ENCODE results near the gene SPATA20.

DNA sequence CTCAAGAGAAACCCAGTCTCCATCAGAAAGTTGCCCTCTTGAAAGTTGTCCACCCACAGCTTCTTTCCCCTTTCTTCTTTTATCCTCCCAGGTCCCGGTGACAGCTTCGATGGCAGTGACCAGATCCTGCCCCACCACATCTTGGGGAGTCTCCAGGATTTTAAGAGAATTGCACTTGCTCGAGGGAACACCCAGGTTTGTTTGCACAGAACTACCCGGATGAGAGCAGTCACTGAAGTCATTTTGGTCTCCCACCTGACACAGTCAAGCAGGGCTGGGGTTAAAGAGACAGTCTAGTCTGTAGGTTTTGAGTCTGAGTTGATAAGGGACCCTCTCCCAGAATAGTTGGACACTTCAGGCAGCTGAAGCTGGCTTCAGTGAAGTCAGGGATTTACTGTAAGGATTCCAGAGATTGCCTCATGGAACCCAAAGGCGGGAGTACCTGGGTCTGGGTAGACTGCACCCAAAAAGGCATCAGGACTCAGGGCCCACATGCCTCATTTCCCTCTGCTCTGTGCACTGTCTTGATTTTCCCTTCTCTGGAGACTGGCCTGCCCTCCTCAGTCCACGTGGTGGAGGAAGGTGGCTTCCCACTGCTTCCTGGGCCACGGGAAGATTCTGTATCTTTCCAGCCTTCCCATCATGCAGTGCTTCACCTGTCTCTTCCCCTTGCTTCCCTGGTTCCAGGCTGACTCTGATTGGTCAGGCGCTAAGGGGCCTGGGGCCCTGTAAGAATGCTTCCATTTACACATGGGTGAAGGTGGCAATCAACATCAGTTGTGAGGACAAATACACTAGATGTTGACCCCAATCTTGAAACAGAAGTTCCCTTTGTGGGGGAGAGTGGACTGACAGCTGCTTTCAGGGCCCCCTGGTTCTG lies 29.2 kb upstream of the SPATA20 start:
- TF ChIP-seq, protein P1, sequence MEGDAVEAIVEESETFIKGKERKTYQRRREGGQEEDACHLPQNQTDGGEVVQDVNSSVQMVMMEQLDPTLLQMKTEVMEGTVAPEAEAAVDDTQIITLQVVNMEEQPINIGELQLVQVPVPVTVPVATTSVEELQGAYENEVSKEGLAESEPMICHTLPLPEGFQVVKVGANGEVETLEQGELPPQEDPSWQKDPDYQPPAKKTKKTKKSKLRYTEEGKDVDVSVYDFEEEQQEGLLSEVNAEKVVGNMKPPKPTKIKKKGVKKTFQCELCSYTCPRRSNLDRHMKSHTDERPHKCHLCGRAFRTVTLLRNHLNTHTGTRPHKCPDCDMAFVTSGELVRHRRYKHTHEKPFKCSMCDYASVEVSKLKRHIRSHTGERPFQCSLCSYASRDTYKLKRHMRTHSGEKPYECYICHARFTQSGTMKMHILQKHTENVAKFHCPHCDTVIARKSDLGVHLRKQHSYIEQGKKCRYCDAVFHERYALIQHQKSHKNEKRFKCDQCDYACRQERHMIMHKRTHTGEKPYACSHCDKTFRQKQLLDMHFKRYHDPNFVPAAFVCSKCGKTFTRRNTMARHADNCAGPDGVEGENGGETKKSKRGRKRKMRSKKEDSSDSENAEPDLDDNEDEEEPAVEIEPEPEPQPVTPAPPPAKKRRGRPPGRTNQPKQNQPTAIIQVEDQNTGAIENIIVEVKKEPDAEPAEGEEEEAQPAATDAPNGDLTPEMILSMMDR (IDR thresholded peaks at IDR 0.05; ENCODE audit: borderline replicate concordance, extremely low read depth, low read length, poor library complexity, severe bottlenecking): no peak
- TF ChIP-seq EZH2 (IDR thresholded peaks at IDR 0.05; ENCODE audit: borderline replicate concordance, low read depth, low read length, severe bottlenecking): no peak
